ENCODE data around the gene RAB3D.

- TF ChIP-seq CTCF (IDR thresholded peaks at IDR 0.05; ENCODE audit: insufficient read depth, low read length, poor library complexity, severe bottlenecking) = no peak
- TF ChIP-seq EZH2phosphoT487 (conservative IDR thresholded peaks at IDR 0.05; ENCODE audit: low read length) = no peak
Observed at GRCh38 chr19:11330127-11330526, 9.3 kb downstream of the RAB3D start.

Measured in SU-DHL-6 (cell line).